Lower leg skin (tissue), 4 donors: Measurements from ENCODE around the gene MPST. TPM values are rescaled to one million over a fixed set of nuclear protein-coding genes. Genes with fewer than 3 reads are reported as not detected.

Experiments used
- DNase-seq, 2 donors: peaks; one replicate each; pipeline ENCODE4 v3.0.0-alpha.2; 2019; ENCODE audit warnings: low spot score in 2 of 2
- H3K4me3 ChIP-seq: fragments of 200-600 bp; sonication (generic); 2 replicates; pipeline ENCODE4 v1.5.1; 2017; ENCODE audit warnings: mild to moderate bottlenecking, low read depth; ENCODE audit not compliant: poor library complexity, severe bottlenecking
- CTCF ChIP-seq, 3 donors: fragments of 450-650 bp; IDR thresholded peaks; one replicate each; pipeline ENCODE4 v1.5.1; 2016; ENCODE audit warnings: antibody characterized with exemption in 3 of 3, mild to moderate bottlenecking in 3 of 3, moderate library complexity in 2 of 3
- POLR2A ChIP-seq, 2 donors: fragments of 450-650 bp; IDR thresholded peaks; one replicate each; pipeline ENCODE4 v1.6.1; 2016 to 2017; ENCODE audit warnings: antibody characterized with exemption in 2 of 2, mild to moderate bottlenecking in 1 of 2, moderate library complexity in 1 of 2
- WGBS, 2 donors: methylation state at CpG; one replicate each; pipeline ENCODE4 v1.1.5; 2018; 5-methylcytosine and 5-hydroxymethylcytosine counted together
- intact Hi-C: fragments of 100-400 bp; cut with DNase I; formaldehyde crosslinking; loops from one replicate; pipeline ENCODE4 v1.15.0; 2023; ENCODE audit warnings: low total_unique reads
- total RNA-seq, 4 donors: library from RNA; depleted of rRNA; stranded (reverse); fragments of >200 nt; gene quantifications; one replicate each; pipeline ENCODE4 v1.1.0, GENCODE V29; 2016

Gene MPST
- total RNA-seq, 4 donors from 2014 or later: 225 to 336 (median 276) TPM

DNA sequence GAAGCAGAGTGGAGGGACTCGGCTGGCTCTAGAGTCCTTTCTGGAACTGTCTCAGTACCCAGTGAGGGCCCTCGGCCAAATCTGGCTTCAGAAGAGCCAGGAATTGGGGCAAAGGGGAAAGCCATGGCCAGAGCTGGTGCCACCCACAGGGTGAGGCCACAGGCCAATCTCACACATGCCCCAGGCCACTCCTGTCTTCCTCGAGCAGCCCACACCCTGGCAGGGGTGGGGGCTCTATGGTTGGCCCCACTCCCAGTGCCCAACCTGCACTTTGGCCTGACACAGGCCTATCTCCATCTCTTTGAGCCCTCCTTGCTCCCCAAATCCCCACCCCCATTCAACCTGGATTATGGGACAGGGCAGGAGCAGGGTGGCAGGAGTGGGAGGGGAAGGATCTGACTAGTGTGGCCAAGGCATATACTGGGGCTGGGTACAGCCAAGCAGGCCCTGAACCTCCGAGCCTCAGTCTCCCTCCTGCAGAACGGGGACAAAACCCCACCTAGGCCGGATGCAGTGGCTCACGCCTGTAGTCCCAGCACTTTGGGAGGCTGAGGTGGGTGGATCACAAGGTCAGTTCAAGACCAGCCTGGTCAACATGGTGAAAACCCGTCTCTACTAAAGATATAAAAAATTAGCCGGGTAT, 7.2 kb upstream of the MPST start:
- no peak for DNase-seq
- H3K4me3 ChIP-seq: no peak overlapping the region
- 75 to 82% methylated on average over 8 to 9 of the region's 9 CpGs for WGBS, 2 donors
- TF ChIP-seq POLR2A (IDR thresholded peaks at IDR 0.05) (no peak), CTCF (IDR thresholded peaks at IDR 0.05) (no peak)
- intact Hi-C loops: no loop called here

DNA sequence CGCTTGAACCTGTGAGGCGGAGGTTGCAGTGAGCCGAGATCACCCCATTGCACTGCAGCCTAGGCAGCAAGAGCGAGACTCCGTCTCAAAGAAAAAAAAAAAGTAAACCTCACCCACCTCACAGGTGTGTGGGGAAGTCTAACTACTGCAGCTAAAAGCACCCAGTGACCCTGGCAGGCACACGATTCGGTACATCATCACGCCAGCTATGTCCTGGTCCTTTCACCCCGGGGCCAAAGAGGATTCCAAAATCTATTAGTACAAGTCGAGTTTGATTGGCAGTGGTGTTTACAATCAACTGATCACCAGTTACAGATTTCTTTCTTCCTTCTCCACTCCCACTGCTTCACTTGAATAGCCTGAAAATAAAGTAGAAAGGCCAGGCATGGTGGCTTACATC, 6.6 kb upstream of the MPST start:
- TF ChIP-seq CTCF (IDR thresholded peaks at IDR 0.05) (no peak), POLR2A (IDR thresholded peaks at IDR 0.05) (no peak)
- H3K4me3 ChIP-seq: no peak overlapping the region
- 75 to 86% methylated on average over 10 of the region's 10 CpGs for WGBS, 2 donors
- intact Hi-C loops: no loop called here
- no peak for DNase-seq

DNA sequence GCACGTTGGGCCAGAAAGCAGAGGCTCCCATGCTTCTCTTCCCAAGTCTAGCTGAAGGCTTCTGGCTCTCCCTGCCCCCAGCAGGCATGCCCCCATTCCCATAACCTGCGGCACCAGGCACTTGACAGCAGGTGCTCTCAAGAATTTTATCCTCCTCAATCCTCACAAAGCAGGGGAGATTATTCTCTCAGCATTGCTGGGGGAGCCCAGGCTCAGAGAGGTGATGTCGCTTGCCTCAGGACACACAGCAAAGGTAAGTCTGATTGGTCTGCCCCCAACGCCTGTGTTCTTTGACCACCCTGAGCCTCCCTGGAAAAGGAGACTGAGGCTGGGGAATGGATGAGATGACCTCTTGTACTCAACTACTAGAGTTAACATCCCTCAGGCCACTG, 5.1 kb upstream of the MPST start:
- no peak overlapping the region for H3K4me3 ChIP-seq
- intact Hi-C loops: no loop called here
- no peak for DNase-seq
- WGBS, 2 donors: 86 to 88% methylated on average over 4 of the region's 4 CpGs
- TF ChIP-seq POLR2A (IDR thresholded peaks at IDR 0.05) (no peak), CTCF (IDR thresholded peaks at IDR 0.05) (no peak)

DNA sequence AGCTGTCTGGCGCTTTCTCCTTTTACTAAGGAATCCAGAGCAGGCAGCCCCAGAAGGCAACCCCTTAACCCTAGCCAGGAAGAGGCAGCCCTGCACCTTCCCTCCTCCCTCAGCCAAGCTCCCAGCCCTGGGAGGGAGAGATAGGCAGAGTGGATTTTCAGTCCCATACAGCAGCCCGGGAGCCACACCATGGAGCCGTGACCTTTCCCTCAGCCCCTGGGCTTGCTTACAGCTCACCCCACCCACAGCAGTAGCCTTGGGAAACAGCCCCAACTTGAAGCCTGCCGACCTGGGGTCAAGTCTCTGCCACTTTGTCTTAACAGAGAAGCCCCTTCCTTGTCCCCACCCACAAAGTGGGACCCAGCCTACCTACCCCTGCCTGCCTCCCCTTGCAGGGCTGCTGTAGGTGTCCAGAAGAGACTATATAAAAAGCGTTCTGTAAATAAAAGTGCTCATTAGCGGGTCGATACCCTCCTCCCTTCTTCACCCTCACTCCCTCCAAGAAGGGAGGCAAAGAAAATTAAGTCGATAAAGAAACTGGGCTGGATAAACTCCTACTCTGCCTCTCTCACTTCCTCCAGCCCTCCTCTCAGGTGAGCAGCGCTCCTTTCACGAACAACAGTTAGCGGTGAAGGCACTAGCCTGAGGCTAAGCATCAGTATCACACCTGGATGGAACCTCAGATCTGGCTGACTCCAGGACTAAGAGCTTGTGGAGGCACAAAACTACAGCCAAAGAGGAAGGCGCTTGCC, 4.5 kb upstream of the MPST start:
- no peak overlapping the region for H3K4me3 ChIP-seq
- intact Hi-C loops: no loop called here
- 73 to 74% methylated on average over 12 of the region's 12 CpGs for WGBS, 2 donors
- no peak for DNase-seq
- TF ChIP-seq POLR2A (IDR thresholded peaks at IDR 0.05) (no peak), CTCF (IDR thresholded peaks at IDR 0.05) (no peak)

- 80 to 89% methylated on average over 4 of the region's 4 CpGs for WGBS, 2 donors
- DNase-seq: no peak
- TF ChIP-seq CTCF (IDR thresholded peaks at IDR 0.05) (no peak), POLR2A (IDR thresholded peaks at IDR 0.05) (no peak)
- no peak overlapping the region for H3K4me3 ChIP-seq
- intact Hi-C loops: no loop called here
These were observed 4.0 kb upstream of the MPST start for GRCh38 chr22:37015587-37015878.
